ENCODE results near the gene C19orf44.
A peak's percentile ranks its signal among the peaks of the same experiment; 100 is the strongest.
"Not testable (repeated sequence)": the region's sequence is repeated elsewhere in the genome, so short reads cannot be mapped to it uniquely, and the experiment has no call there.

C19orf44 gene

DNA sequence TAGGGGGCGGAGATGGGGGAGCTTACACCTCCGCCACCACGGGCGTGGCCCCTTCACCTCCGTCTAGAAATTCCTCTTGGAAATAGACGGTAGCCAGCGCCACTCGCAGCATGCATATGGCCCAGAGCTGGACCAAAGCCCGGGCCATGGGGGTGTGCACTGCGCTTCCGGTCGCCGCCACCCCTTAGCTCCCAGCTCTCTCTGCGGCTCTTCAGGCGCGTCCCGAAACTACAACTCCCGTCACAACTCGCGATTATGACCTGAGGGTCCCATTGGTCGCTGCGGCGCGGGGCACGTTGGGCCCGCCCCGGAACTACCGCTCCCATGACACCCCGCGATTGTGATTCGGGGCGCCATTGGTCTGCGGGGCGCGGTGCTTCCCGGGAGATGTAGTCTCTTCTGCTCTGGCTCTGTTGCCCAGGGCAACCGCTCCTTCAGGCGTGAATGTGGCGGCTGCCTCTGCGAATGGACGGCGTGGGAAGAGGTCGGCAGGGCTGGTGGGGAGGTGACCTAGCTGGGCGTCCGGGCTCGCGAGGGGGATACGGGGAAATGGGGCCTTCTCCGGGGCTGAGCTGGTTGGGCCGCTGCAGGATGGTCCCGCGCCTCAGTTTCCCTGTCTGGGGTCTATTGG is at the start of gene C19orf44, which contains the start of gene CALR3:
Gene C19orf44, plus strand, starts transcription at position 413 of the 631 bp plus-strand sequence. CDS start 4,399 bp downstream, outside the sequence.
Gene CALR3, minus strand, starts transcription at position 186 of the 631 bp plus-strand sequence. Its CDS starts 38 bp downstream, at position 148.
- DNase-seq (ENCODE audit: low spot score) = peak; percentile 98
- in situ Hi-C loops (cut with MboI; ENCODE audit: low sequenced_read_pairs, unreplicated experiment) = no loop called here
- TF ChIP-seq, protein P1, sequence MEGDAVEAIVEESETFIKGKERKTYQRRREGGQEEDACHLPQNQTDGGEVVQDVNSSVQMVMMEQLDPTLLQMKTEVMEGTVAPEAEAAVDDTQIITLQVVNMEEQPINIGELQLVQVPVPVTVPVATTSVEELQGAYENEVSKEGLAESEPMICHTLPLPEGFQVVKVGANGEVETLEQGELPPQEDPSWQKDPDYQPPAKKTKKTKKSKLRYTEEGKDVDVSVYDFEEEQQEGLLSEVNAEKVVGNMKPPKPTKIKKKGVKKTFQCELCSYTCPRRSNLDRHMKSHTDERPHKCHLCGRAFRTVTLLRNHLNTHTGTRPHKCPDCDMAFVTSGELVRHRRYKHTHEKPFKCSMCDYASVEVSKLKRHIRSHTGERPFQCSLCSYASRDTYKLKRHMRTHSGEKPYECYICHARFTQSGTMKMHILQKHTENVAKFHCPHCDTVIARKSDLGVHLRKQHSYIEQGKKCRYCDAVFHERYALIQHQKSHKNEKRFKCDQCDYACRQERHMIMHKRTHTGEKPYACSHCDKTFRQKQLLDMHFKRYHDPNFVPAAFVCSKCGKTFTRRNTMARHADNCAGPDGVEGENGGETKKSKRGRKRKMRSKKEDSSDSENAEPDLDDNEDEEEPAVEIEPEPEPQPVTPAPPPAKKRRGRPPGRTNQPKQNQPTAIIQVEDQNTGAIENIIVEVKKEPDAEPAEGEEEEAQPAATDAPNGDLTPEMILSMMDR (IDR thresholded peaks at IDR 0.05; ENCODE audit: borderline replicate concordance, control extremely low read depth, extremely low read depth, insufficient read depth, missing control alignments) = no peak

DNA sequence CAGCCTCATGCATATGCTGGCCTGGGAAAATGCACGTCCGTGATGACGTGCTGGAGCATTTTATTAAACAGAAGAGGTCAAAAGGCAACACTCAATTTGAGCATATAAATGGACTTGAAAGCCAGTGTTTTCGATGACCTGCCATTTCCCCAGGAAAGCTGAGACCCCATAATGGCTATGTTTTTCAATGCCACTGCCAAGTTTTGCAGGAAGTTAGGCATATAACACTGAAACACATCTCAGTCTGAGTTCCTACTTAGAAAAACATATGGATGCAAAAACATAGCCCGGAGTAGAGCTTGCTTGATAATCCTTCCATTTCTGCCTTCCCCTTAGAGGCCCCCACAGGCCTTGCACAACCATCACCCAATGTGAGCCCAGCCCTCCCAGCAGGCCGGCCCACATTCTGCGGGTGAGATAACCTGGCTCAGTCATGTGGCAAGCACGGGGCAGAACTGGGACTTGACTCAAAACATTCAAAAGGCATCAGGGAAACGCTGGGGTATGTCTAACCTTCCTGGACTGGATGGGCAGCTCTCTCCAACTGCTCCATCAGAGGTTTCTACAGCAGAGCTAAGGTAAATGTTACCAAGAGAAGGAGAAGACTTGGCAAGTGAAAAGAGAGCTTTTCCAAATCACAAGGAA is 49.3 kb upstream of the C19orf44 start:
- TF ChIP-seq, protein P1 (IDR thresholded peaks at IDR 0.05; ENCODE audit: borderline replicate concordance, control extremely low read depth, extremely low read depth, insufficient read depth, missing control alignments) = no peak
- DNase-seq (ENCODE audit: low spot score) = peak; percentile 70

DNA sequence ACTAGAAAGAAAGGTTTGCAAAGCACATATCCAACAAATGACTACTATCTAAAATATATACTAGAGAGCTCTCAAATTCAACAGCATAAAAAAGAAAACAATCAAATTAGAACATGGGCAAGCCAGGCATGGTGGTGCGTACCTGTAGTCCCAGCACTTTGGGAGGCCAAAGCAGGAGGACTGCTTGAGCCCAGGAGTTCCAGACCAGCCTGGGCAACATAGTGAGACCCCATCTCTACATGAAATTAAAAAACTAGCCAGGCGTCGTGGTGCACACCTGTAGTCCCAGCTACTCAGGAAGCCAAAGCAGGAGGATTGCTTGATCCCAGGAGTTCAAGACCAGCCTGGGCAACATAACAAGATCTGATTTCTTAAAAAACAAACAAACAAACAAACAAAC is 47.3 kb upstream of the C19orf44 start:
- in situ Hi-C loops (cut with MboI; ENCODE audit: low sequenced_read_pairs, unreplicated experiment) = not testable (repeated sequence)

More for the DNA sequence above, 49.3 kb upstream of the C19orf44 start:
- in situ Hi-C loops (cut with MboI; ENCODE audit: low sequenced_read_pairs, unreplicated experiment) = no loop called here

DNA sequence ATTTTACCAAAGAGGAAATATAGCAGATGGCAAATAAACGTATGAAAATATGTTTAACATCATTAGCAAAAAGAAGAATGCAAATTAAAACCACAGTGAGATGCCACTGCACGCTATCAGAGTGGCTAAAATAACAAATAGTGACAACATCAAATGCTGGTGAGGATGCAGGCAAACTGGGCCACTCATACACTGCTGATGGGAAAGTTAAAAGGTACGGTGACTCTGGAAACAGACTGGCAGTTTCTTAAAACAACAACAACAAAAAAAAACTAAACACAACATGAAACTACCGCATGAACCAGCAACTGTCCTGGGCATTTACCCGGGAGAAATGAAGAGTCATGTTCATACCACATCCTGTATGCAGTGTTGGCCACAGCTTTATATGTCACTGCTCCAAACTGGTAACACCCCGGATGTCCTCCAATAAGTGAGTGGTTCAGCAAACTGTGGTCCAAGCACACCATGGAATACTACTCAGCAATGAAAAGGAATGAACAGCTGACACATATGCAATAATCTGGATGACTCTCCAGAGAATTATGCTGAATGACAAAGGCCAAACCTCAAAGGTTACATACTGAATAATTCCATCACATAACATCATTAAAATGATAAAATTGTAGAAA is 46.7 kb upstream of the C19orf44 start:
- DNase-seq (ENCODE audit: low spot score) = peak; percentile 72
- in situ Hi-C loops (cut with MboI; ENCODE audit: low sequenced_read_pairs, unreplicated experiment) = no loop called here
- TF ChIP-seq, protein P1 (IDR thresholded peaks at IDR 0.05; ENCODE audit: borderline replicate concordance, control extremely low read depth, extremely low read depth, insufficient read depth, missing control alignments) = no peak

More for the DNA sequence above, 47.3 kb upstream of the C19orf44 start:
- not testable (repeated sequence) for DNase-seq (ENCODE audit: low spot score)

- DNase-seq (ENCODE audit: low spot score) = no peak
- TF ChIP-seq, protein P1 (IDR thresholded peaks at IDR 0.05; ENCODE audit: borderline replicate concordance, control extremely low read depth, extremely low read depth, insufficient read depth, missing control alignments) = no peak
- in situ Hi-C loops (cut with MboI; ENCODE audit: low sequenced_read_pairs, unreplicated experiment) = no loop called here
Observed at GRCh38 chr19:16452325-16452724, 43.9 kb upstream of the C19orf44 start.

DNA sequence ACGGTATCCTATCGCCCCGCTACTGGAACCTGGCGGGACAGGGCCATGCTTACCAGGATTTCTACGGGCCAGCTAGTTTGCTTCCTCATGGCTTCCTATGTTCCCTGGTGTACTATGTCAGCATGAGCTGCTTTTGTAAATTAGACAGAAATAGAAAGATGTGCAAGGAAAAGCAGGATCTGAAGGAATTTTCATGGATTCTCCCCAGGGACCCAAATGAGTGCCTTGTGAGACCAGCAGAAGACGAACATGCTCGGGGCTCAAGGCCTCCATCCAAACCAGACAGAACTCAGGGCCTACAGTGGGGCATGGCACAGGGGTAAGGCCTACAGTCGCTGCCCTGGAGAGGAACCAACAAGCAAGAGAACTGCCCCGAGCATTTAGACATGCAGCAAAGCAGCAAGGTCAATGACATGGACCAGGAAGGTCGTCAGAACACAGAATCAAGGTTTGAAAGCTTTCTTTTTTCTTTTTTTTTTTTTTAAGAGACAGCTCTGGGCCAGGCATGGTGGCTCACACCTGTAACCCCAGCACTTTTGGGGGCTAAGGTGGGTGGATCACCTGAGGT is 41.8 kb upstream of the C19orf44 start:
- TF ChIP-seq, protein P1 (IDR thresholded peaks at IDR 0.05; ENCODE audit: borderline replicate concordance, control extremely low read depth, extremely low read depth, insufficient read depth, missing control alignments) = no peak
- in situ Hi-C loops (cut with MboI; ENCODE audit: low sequenced_read_pairs, unreplicated experiment) = no loop called here
- DNase-seq (ENCODE audit: low spot score) = no peak
